IPS-15b (cell line): Measurements from ENCODE around the gene ABCA5.

Source experiments
- H3K27me3 ChIP-seq: one replicate; pipeline ENCODE4 v1.6.1; 2013; ENCODE audit warnings: low read length; ENCODE audit not compliant: control insufficient read depth, insufficient read depth
- H3K36me3 ChIP-seq: one replicate; pipeline ENCODE4 v1.6.1; 2013; ENCODE audit warnings: low read length; ENCODE audit not compliant: control insufficient read depth, insufficient read depth
- H3K4me1 ChIP-seq: one replicate; pipeline ENCODE4 v1.6.1; 2013; ENCODE audit warnings: mild to moderate bottlenecking, low read length; ENCODE audit not compliant: control insufficient read depth, insufficient read depth
- H3K4me3 ChIP-seq: one replicate; pipeline ENCODE4 v1.5.1; 2013; ENCODE audit warnings: low read depth, low read length
- H3K9ac ChIP-seq: one replicate; pipeline ENCODE4 v1.6.1; 2013; ENCODE audit warnings: low read depth, mild to moderate bottlenecking, low read length
- H3K9me3 ChIP-seq: one replicate; pipeline ENCODE4 v1.6.1; 2013; ENCODE audit warnings: mild to moderate bottlenecking, low read length; ENCODE audit not compliant: control insufficient read depth, insufficient read depth

Gene ABCA5

GRCh38 chr17:69327060-69327831 is at the start of gene ABCA5:
Gene ABCA5, minus strand, starts transcription at chr17:69327133. Its CDS starts 12,718 bp downstream, at chr17:69314415.
- Histone ChIP-seq H3K4me1 (no peaks in the 10 kb centered on the region), H3K36me3 (no peaks in the 10 kb centered on the region), H3K4me3 (peak within 1 kb of the TSS; percentile 95), H3K27me3 (peaks cover 23% of the 10 kb centered on the region), H3K9me3 (no peaks in the 10 kb centered on the region), H3K9ac (peak within 1 kb of the TSS; percentile 81)

- Histone ChIP-seq H3K4me1 (peaks cover 10% of the 10 kb centered on the region), H3K4me3 (no peak overlapping the region), H3K9ac (no peak overlapping the region), H3K9me3 (no peaks in the 10 kb centered on the region), H3K27me3 (no peaks in the 10 kb centered on the region), H3K36me3 (no peaks in the 10 kb centered on the region)
Measured at GRCh38 chr17:69375229-69375628, 48.3 kb upstream of the ABCA5 start.

- Histone ChIP-seq H3K9me3 (no peaks in the 10 kb centered on the region), H3K4me1 (peaks cover 10% of the 10 kb centered on the region), H3K9ac (no peak overlapping the region), H3K36me3 (no peaks in the 10 kb centered on the region), H3K27me3 (no peaks in the 10 kb centered on the region), H3K4me3 (no peak overlapping the region)
Measured at GRCh38 chr17:69373069-69373468, 46.1 kb upstream of the ABCA5 start.

- Histone ChIP-seq H3K36me3 (no peaks in the 10 kb centered on the region), H3K9ac (no peak overlapping the region), H3K27me3 (no peaks in the 10 kb centered on the region), H3K4me3 (no peak overlapping the region), H3K4me1 (peaks cover 10% of the 10 kb centered on the region), H3K9me3 (no peaks in the 10 kb centered on the region)
Measured at GRCh38 chr17:69367298-69367697, 40.4 kb upstream of the ABCA5 start.

- Histone ChIP-seq H3K36me3 (no peaks in the 10 kb centered on the region), H3K4me1 (no peaks in the 10 kb centered on the region), H3K4me3 (no peak overlapping the region), H3K9ac (no peak overlapping the region), H3K27me3 (no peaks in the 10 kb centered on the region), H3K9me3 (no peaks in the 10 kb centered on the region)
Measured at GRCh38 chr17:69363488-69364210, 36.7 kb upstream of the ABCA5 start.

GRCh38 chr17:69361156-69361555 is 34.2 kb upstream of the ABCA5 start:
- Histone ChIP-seq H3K9ac (no peak overlapping the region), H3K4me1 (no peaks in the 10 kb centered on the region), H3K36me3 (no peaks in the 10 kb centered on the region), H3K4me3 (no peak overlapping the region), H3K27me3 (no peaks in the 10 kb centered on the region), H3K9me3 (no peaks in the 10 kb centered on the region)

- Histone ChIP-seq H3K9me3 (no peaks in the 10 kb centered on the region), H3K4me1 (no peaks in the 10 kb centered on the region), H3K27me3 (no peaks in the 10 kb centered on the region), H3K4me3 (no peak overlapping the region), H3K36me3 (no peaks in the 10 kb centered on the region), H3K9ac (no peak overlapping the region)
Measured at GRCh38 chr17:69358688-69359596, 32.0 kb upstream of the ABCA5 start.

- no peaks in the 10 kb centered on the region for H3K27me3 ChIP-seq
- no peak overlapping the region for H3K4me3 ChIP-seq
- no peaks in the 10 kb centered on the region for H3K9me3 ChIP-seq
- H3K36me3 ChIP-seq: no peaks in the 10 kb centered on the region
- H3K9ac ChIP-seq: no peak overlapping the region
- H3K4me1 ChIP-seq: no peaks in the 10 kb centered on the region
Measured at GRCh38 chr17:69357701-69358100, 30.8 kb upstream of the ABCA5 start.

- no peaks in the 10 kb centered on the region for H3K9me3 ChIP-seq
- no peaks in the 10 kb centered on the region for H3K27me3 ChIP-seq
- no peak overlapping the region for H3K9ac ChIP-seq
- H3K4me3 ChIP-seq: no peak overlapping the region
- no peaks in the 10 kb centered on the region for H3K4me1 ChIP-seq
- no peaks in the 10 kb centered on the region for H3K36me3 ChIP-seq
Measured at GRCh38 chr17:69356625-69357024, 29.7 kb upstream of the ABCA5 start.

GRCh38 chr17:69350911-69351310 is 24.0 kb upstream of the ABCA5 start:
- no peak overlapping the region for H3K4me3 ChIP-seq
- no peaks in the 10 kb centered on the region for H3K36me3 ChIP-seq
- no peaks in the 10 kb centered on the region for H3K9me3 ChIP-seq
- peaks cover 2% of the 10 kb centered on the region for H3K4me1 ChIP-seq
- H3K9ac ChIP-seq: no peak overlapping the region
- H3K27me3 ChIP-seq: no peaks in the 10 kb centered on the region

- no peaks in the 10 kb centered on the region for H3K27me3 ChIP-seq
- H3K4me3 ChIP-seq: no peak overlapping the region
- peaks cover 2% of the 10 kb centered on the region for H3K4me1 ChIP-seq
- no peak overlapping the region for H3K9ac ChIP-seq
- H3K9me3 ChIP-seq: no peaks in the 10 kb centered on the region
- no peaks in the 10 kb centered on the region for H3K36me3 ChIP-seq
Measured at GRCh38 chr17:69348429-69348828, 21.5 kb upstream of the ABCA5 start.
